ENCODE data around the gene POMT1.

Gene POMT1

GRCh38 chr9:131476777-131477345 lies 25.9 kb upstream of the POMT1 start:
- DNase-seq (ENCODE audit: low read depth in 1 of 2, low spot score in 1 of 2): no peak

DNA sequence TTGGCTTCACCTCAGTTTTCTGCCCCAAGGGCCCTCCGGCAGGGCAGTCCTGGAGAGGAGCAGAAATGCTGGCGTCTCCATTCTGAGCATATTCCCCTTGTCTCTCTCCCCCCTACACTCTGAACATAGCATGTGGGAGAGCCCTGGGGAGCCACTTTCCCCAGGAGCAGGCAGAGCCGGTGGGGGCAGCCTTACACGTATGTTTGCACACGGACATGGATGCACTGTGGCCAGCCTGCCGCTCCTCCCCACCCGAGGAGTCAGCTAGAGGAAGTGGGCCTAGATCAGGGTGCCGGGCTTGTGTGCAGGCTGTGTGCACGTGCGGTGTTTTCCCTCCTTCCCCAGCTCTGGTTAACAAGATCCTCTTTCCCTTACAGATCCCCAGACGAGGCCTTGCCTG lies 25.4 kb upstream of the POMT1 start:
- no peak for DNase-seq (ENCODE audit: low read depth in 1 of 2, low spot score in 1 of 2)

DNA sequence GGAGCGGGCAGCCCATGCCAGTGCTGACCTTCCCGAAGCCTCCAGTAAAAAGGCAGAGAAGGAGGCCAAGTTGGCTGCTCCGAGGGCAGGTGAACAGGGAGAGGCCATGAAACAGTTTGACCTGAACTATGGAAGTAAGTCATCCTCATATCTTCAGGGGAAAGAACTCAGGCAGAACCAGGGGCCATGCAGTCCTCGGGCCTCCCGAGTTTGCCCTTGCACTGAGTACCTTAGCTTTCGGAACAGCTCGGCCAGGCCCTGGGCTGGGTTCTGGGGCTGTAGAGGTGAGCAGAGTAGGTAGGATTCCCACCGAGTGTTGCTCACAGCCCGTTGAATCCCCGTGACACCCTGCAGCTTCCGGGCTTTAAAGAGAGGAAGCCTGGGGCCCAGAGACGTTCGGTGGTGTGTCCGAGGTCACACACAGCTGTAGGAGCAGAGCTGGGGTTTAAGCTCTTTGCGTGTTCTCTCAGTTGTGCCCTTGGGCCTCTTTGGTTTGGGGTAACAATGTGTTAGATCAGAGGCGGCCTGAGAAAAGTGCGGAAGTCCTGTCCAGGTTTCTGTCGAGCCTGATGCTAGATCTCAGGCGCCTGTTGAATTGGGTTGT lies 24.8 kb upstream of the POMT1 start:
- DNase-seq (ENCODE audit: low read depth in 1 of 2, low spot score in 1 of 2): no peak

DNA sequence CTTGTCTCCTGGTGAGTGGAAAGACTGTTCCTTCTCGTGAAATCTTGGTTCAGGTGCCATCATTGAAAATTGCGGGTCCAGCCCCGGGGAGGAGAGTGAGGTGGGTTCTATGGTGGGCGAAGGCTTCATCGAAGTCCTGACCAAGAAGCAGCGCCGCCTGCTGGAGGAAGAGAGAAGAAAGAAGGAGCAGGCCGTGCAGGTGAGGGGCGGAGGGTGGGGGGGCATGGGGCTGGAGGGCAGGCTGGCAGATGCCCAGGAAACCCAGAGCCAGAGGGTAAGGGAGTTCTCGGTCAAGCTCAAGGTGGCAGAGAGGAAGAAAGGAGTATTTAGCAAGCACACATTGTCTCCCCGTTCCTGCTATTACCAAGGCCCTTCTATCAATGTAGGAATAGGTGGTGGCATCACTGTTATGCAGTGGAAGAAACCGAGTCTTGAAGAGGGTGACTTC lies 24.3 kb upstream of the POMT1 start:
- peak in 1 of 2 donors; percentile 50 for DNase-seq (ENCODE audit: low read depth in 1 of 2, low spot score in 1 of 2)

DNA sequence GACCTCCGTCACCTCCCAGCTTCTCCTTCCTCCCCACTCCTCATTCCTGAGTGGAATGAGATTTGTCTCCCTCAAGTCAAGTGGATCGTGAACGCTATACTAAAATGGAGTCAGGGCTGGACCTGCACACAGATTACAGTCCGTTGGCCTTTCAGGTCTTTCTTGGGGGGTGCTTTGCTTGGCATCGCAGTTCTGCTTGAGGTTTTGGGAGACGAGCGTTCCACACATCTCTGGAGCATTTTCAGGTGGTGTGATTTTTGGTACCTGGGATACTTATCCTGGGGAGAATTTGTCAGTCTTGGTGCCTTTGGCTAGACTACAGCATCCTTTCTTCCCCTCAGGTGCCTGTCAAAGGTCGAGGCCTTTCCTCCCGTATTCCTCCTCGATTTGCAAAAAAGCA lies 23.8 kb upstream of the POMT1 start:
- DNase-seq (ENCODE audit: low read depth in 1 of 2, low spot score in 1 of 2): no peak

- DNase-seq (ENCODE audit: low read depth in 1 of 2, low spot score in 1 of 2): no peak
These were observed 22.5 kb upstream of the POMT1 start for GRCh38 chr9:131480258-131480657.

GRCh38 chr9:131481441-131482342 lies 21.0 kb upstream of the POMT1 start:
- DNase-seq (ENCODE audit: low read depth in 1 of 2, low spot score in 1 of 2): no peak

DNA sequence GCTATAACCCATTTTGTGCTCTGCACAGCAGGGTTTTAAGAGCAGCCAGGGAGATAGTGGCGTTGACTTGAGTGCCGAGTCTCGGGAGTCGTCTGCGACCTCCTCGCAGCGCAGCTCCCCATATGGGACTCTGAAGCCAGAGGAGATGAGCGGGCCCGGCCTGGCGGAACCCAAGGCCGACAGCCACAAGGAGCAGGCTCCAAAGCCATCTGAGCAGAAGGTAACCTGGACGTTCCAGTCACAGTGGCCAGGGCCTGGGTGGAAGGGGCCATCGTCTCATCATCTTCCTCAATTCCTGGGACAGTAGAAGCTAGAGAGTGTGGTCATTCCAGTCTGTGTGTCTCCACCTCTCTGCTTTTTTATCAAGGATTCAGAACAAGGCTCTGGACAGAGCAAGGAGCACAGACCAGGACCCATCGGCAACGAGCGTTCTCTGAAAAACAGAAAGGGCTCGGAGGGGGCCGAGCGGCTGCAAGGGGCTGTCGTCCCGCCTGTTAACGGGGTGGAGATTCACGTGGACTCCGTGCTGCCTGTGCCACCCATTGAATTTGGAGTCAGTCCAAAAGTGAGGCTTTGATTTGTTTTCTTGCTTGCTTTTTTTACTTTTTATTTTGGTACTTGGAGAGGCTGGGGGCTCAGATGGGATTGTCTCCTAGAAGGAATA lies 20.2 kb upstream of the POMT1 start:
- DNase-seq (ENCODE audit: low read depth in 1 of 2, low spot score in 1 of 2): no peak

- no peak for DNase-seq (ENCODE audit: low read depth in 1 of 2, low spot score in 1 of 2)
These were observed 19.2 kb upstream of the POMT1 start for GRCh38 chr9:131483319-131484050.

DNA sequence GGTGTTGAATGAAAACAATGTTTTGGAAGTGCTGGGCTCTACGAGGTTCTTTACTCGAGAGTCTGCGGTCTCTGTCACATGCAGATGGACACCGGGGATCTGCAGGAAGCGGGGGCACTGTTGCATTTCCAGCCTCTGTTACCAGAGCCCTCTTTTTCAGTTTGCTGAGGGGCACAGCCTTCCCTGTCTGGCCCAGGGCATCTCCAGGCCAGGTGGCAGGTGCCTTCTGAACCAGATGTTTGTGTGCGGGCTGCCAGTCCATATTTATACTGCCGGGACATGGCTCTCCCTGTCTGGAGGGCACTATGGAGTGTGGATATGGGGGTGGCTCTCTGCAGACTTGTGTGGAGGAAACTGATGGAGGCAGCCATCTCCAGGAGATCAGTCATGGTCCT lies 18.7 kb upstream of the POMT1 start:
- no peak for DNase-seq (ENCODE audit: low read depth in 1 of 2, low spot score in 1 of 2)

GRCh38 chr9:131484560-131485185 lies 18.0 kb upstream of the POMT1 start:
- DNase-seq (ENCODE audit: low read depth in 1 of 2, low spot score in 1 of 2): no peak

DNA sequence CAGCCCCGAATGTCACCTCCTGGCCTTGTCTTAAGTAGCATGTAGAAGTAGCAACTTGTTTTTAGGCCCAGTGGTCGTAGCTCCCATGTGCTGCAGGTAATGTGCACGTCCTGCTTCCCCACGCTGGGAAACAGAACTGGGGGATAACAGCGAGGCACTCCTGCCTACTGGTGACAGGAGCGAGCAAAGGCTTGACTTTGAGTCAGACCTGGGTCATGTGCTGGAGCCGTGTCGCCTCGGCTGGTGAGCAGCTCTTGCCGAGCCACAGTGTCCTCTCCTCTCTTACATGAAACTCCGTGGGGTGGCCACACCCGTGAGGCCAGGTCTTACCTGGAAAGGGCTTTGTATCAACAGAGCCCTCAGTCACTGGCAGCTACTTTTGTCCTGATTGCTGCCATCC lies 17.5 kb upstream of the POMT1 start:
- no peak for DNase-seq (ENCODE audit: low read depth in 1 of 2, low spot score in 1 of 2)

- DNase-seq (ENCODE audit: low read depth in 1 of 2, low spot score in 1 of 2): no peak
These were observed 16.8 kb upstream of the POMT1 start for GRCh38 chr9:131485728-131486422.

GRCh38 chr9:131487001-131487400 lies 15.7 kb upstream of the POMT1 start:
- no peak for DNase-seq (ENCODE audit: low read depth in 1 of 2, low spot score in 1 of 2)

- DNase-seq (ENCODE audit: low read depth in 1 of 2, low spot score in 1 of 2): no peak
These were observed 15.1 kb upstream of the POMT1 start for GRCh38 chr9:131487621-131488031.

GRCh38 chr9:131490514-131490913 lies 12.2 kb upstream of the POMT1 start:
- DNase-seq (ENCODE audit: low read depth in 1 of 2, low spot score in 1 of 2): no peak

DNA sequence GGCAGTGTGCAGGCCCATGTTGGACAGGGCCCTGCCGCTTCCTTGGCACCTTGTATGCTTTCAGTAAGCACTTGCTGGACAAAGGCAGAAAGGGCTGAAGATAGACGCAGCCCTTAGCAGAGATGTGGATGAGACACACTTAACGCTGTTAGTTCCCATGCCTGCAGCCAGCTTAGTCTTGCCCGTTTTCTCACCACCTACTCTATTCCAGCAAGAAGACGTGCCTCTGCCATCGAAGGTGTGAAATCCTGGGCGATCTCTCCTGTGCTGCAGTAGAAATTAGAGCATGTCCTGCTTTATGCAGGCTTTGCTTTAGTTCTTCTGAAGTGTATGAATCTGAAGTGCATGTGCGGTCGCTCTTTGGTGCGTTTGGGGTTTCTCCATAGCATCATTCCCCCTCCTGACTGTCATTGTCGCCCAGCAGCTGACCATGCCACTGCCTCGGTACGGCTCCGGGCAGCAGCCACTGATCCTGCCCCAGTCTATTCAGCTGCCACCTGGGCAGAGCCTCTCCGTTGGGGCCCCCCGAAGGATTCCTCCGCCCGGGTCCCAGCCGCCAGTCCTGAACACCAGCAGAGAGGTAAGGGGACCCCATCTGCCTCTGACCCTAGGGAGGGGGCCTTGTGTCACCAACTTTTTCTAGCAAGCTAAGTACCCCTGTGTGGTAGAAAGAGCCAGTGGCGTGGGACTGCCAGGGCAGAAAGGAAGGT lies 11.6 kb upstream of the POMT1 start:
- DNase-seq (ENCODE audit: low read depth in 1 of 2, low spot score in 1 of 2): no peak

- DNase-seq (ENCODE audit: low read depth in 1 of 2, low spot score in 1 of 2): no peak
These were observed 10.6 kb upstream of the POMT1 start for GRCh38 chr9:131492070-131492469.

DNA sequence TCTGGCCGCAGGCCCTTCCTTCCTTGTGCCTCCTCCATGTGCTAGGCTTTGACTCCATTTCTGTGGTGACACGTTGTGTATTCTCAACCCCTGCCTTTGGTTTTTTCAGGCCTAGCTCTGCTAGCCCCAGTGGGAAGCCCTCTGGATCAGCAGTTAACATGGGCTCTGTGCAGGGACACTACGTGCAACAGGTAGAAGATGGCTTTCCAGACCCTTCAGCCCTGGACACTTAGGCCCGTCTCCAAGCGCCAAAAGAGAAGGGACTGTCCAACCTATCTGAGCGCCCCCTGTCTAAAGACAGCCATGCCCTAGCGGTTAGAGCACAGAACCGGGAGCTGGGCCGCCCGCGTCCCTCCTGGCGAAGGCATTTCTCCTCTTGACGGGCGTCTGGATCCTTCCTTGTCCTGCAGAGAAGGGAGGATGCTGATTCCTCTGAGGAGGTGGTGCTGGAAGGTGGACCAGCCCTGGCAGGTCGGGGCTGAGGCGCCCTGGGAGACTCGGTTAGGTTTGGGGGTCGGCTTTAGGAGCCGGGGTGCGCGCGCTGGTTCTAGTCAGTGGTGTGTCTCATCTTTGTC lies 8.3 kb upstream of the POMT1 start:
- DNase-seq (ENCODE audit: low read depth in 1 of 2, low spot score in 1 of 2): no peak
